HepG2 (cell line): ENCODE measurements around the gene RPL23. TPM values are rescaled to one million over a fixed set of nuclear protein-coding genes. Genes with fewer than 3 reads are reported as not detected.

ENCODE experiments used
- ATF3 ChIP-seq: sonication (generic); formaldehyde crosslinking; IDR thresholded peaks from 2 replicates; pipeline ENCODE4 v1.4.0; 2020; ENCODE audit warnings: missing genetic modification reagents
- DR1 ChIP-seq: sonication (generic); formaldehyde crosslinking; IDR thresholded peaks from 2 replicates; pipeline ENCODE4 v1.8.0; 2021; ENCODE audit warnings: mild to moderate bottlenecking, missing genetic modification reagents, inconsistent platforms
- HNF4A ChIP-seq: sonication (generic); formaldehyde crosslinking; IDR thresholded peaks from 2 replicates; pipeline ENCODE4 v1.4.0; 2020; ENCODE audit warnings: missing genetic modification reagents
- MAF1 ChIP-seq: sonication (generic); formaldehyde crosslinking; IDR thresholded peaks from 2 replicates; pipeline ENCODE4 v1.5.0; 2020; ENCODE audit warnings: missing genetic modification reagents, borderline replicate concordance
- PRDM4 ChIP-seq: sonication (generic); formaldehyde crosslinking; IDR thresholded peaks from 2 replicates; pipeline ENCODE4 v1.9.0; 2021; ENCODE audit warnings: missing genetic modification reagents, borderline replicate concordance
- REL ChIP-seq: sonication (generic); formaldehyde crosslinking; conservative IDR thresholded peaks from 2 replicates; pipeline ENCODE4 v1.8.0; 2022; ENCODE audit warnings: mild to moderate bottlenecking, missing genetic modification reagents, moderate library complexity
- TOPORS ChIP-seq: sonication (generic); formaldehyde crosslinking; IDR thresholded peaks from 2 replicates; pipeline ENCODE4 v1.8.0; 2023; ENCODE audit warnings: mild to moderate bottlenecking, missing genetic modification reagents
- ZFP36 ChIP-seq: fragments of 150-350 bp; IDR thresholded peaks from 2 replicates; pipeline ENCODE4 v1.6.1; 2018; ENCODE audit warnings: borderline replicate concordance, low read length, low read depth; ENCODE audit not compliant: partially characterized antibody
- ZFP62 ChIP-seq: sonication (generic); formaldehyde crosslinking; IDR thresholded peaks from 2 replicates; pipeline ENCODE4 v1.4.0; 2020; ENCODE audit warnings: missing genetic modification reagents
- ZNF136 ChIP-seq: sonication (generic); formaldehyde crosslinking; IDR thresholded peaks from 2 replicates; pipeline ENCODE4 v1.8.1; 2022; ENCODE audit warnings: low read depth, mild to moderate bottlenecking, moderate library complexity, missing genetic modification reagents
- ZNF33A ChIP-seq: sonication (generic); formaldehyde crosslinking; IDR thresholded peaks from 2 replicates; pipeline ENCODE4 v1.5.1; 2020; ENCODE audit warnings: missing genetic modification reagents, mild to moderate bottlenecking, moderate library complexity, borderline replicate concordance
- ZNF33B ChIP-seq: sonication (generic); formaldehyde crosslinking; IDR thresholded peaks from 2 replicates; pipeline ENCODE4 v1.5.1; 2020; ENCODE audit warnings: mild to moderate bottlenecking, missing genetic modification reagents
- ZNF512 ChIP-seq: sonication (generic); formaldehyde crosslinking; IDR thresholded peaks from 2 replicates; pipeline ENCODE4 v1.4.0; 2020; ENCODE audit warnings: mild to moderate bottlenecking, missing genetic modification reagents
- ZNF557 ChIP-seq: sonication (generic); formaldehyde crosslinking; IDR thresholded peaks from 2 replicates; pipeline ENCODE4 v1.4.0; 2020; ENCODE audit warnings: missing genetic modification reagents
- ZNF569 ChIP-seq: sonication (generic); formaldehyde crosslinking; IDR thresholded peaks from 2 replicates; pipeline ENCODE4 v1.5.0; 2020; ENCODE audit warnings: mild to moderate bottlenecking, missing genetic modification reagents, moderate library complexity, borderline replicate concordance
- ZNF576 ChIP-seq: sonication (generic); formaldehyde crosslinking; IDR thresholded peaks from 2 replicates; pipeline ENCODE4 v1.4.0; 2020; ENCODE audit warnings: mild to moderate bottlenecking, missing genetic modification reagents
- ZNF597 ChIP-seq: sonication (generic); formaldehyde crosslinking; IDR thresholded peaks from 2 replicates; pipeline ENCODE4 v1.5.0; 2020; ENCODE audit warnings: missing genetic modification reagents
- ZNF792 ChIP-seq: IDR thresholded peaks from 2 replicates; pipeline ENCODE4 v1.6.1; 2016
- ZSCAN30 ChIP-seq: sonication (generic); formaldehyde crosslinking; IDR thresholded peaks from 2 replicates; pipeline ENCODE4 v1.5.0; 2020; ENCODE audit warnings: mild to moderate bottlenecking, missing genetic modification reagents
- ZXDC ChIP-seq: sonication (generic); formaldehyde crosslinking; IDR thresholded peaks from 2 replicates; pipeline ENCODE4 v1.5.0; 2020; ENCODE audit warnings: mild to moderate bottlenecking, missing genetic modification reagents
- polyA plus RNA-seq, 8 experiments: library from polyadenylated mRNA; depleted of rRNA in 3 of 8; stranded (reverse) in 7 of 8; unstranded in 1 of 8; fragments of >200 nt; fragmentation: Illumina TruSeq in 4 of 8; extraction: Trizol in 4 of 8; gene quantifications; 2 replicates each; pipeline versions ENCODE4 v1.2.1 to v1.2.3, GENCODE V29; 2011 to 2016; ENCODE audit warnings: low read depth in 4 of 8, missing spikeins in 1 of 8, mixed read lengths in 1 of 8; ENCODE audit not compliant: insufficient read depth in 1 of 8
- total RNA-seq, 5 experiments: library from RNA; depleted of rRNA; stranded (reverse); fragments of >200 nt; fragmentation: Illumina TruSeq; extraction: Trizol; gene quantifications; 2 replicates each; pipeline ENCODE4 v1.2.3, GENCODE V29; 2016; ENCODE audit warnings: low read depth in 1 of 5

Gene RPL23
- total and polyA plus RNA-seq, 2 of the 13 experiments (the other 11 are each of a cell fraction or from before 2014, with no cell fraction given), result 2,790 to 4,860 TPM

GRCh38 chr17:38853292-38854219, at the start of gene RPL23 (continued):
- 0 out of 2 replicates have a peak, but pooled peaks have one; percentile 68 for TF ChIP-seq PRDM4
- peak; percentile 95 for TF ChIP-seq ZNF557 (CRISPR knock-in tag)
- no peak; the same call in 1 of the 2 replicates for TF ChIP-seq ZXDC (CRISPR knock-in tag)
- no peak for TF ChIP-seq ZNF597 (CRISPR knock-in tag)
- peak; percentile 96 for TF ChIP-seq ZNF136 (CRISPR knock-in tag)
- peak; percentile 98 for TF ChIP-seq ZNF792 (CRISPR knock-in tag)
- no peak; the same call in 1 of the 2 replicates for TF ChIP-seq ZNF33A (CRISPR knock-in tag)
- TF ChIP-seq ZNF512, result 0 out of 2 replicates have a peak, but pooled peaks have one; percentile 26
- TF ChIP-seq ZSCAN30 (CRISPR knock-in tag), result peak; percentile 94
- TF ChIP-seq MAF1, result peak; percentile 94; the same call in 1 of the 2 replicates
- TF ChIP-seq ZNF33B (CRISPR knock-in tag), result peak; percentile 90
- TF ChIP-seq ZFP36, result no peak
- TF ChIP-seq DR1, result peak; percentile 98
- no peak for TF ChIP-seq ZNF576 (CRISPR knock-in tag)
- peak; percentile 62 for TF ChIP-seq HNF4A (CRISPR knock-in tag)
- peak; percentile 85 for TF ChIP-seq REL (CRISPR knock-in tag)
- TF ChIP-seq ATF3 (CRISPR knock-in tag), result no peak
- TF ChIP-seq TOPORS (CRISPR knock-in tag), result peak; percentile 94; the same call in 1 of the 2 replicates
- TF ChIP-seq ZFP62 (CRISPR knock-in tag), result peak; percentile 80; the same call in 1 of the 2 replicates
- 0 out of 2 replicates have a peak, but pooled peaks have one; percentile 38 for TF ChIP-seq ZNF569
